MG63 (cell line): ENCODE data around the gene MPV17. TPM values are rescaled to one million over a fixed set of nuclear protein-coding genes. Genes with fewer than 3 reads are reported as not detected.
"Not testable (repeated sequence)": the region's sequence is repeated elsewhere in the genome, so short reads cannot be mapped to it uniquely, and the experiment has no call there.

ENCODE experiments used
- DNase-seq: peaks from one replicate; pipeline ENCODE4 v3.0.0-alpha.2; 2020
- H3K27me3 ChIP-seq: fragments of 250-450 bp; sonication (Bioruptor Pico); 2 replicates; pipeline ENCODE4 v1.5.1; 2020; ENCODE audit warnings: mild to moderate bottlenecking, moderate library complexity
- H3K36me3 ChIP-seq: fragments of 250-450 bp; sonication (Bioruptor Pico); 2 replicates; pipeline ENCODE4 v1.5.1; 2020; ENCODE audit warnings: mild to moderate bottlenecking, moderate library complexity
- H3K4me3 ChIP-seq: fragments of 250-450 bp; sonication (Bioruptor Pico); 2 replicates; pipeline ENCODE4 v1.5.1; 2020; ENCODE audit warnings: mild to moderate bottlenecking, moderate library complexity
- H3K9me3 ChIP-seq: fragments of 250-450 bp; sonication (Bioruptor Pico); 2 replicates; pipeline ENCODE4 v1.5.1; 2020; ENCODE audit warnings: mild to moderate bottlenecking, moderate library complexity
- total RNA-seq: library from RNA; depleted of rRNA; stranded (reverse); fragments of >200 nt; shearing (Covaris generic); gene quantifications from 2 replicates; pipeline ENCODE4 v1.2.3, GENCODE V29; 2014; ENCODE audit warnings: low replicate concordance

MPV17 gene
- total RNA-seq, 1 experiment from 2014 or later, result 66.5 TPM

DNA sequence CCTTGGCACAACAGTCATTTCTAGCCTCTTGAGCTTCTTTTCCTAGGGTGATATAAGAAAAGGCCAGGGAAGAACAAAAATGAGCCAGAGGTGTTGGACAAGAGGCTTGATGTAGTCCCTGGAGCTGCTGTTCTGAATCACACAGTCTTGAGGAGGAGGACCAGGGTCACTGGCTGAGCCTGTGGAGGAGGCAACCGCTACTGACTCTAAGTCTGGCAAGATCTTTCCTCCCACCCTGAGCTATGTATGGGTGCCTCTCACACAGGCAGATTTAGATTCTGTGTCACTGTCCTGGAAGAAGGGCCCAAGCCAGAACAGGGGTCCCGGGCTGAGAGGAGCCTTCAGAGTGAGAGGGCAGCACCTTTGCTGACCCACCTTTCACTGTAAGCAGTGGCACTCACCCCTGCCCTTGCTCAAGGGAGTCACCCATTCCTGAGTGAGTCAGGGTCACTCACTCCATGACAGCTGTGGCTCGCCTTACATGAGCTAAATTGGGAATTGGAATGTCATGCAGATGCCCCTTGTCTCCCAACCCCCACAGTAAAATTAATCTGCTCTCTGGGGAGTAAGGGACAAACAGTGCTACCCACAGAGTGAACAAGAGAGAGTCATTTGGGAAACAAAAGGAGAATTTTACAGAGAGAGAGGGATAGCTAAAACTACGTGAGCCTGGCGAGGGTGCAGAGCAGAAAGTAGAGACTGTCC is 40.9 kb downstream of the MPV17 start, which contains the start of gene TRIM54:
TSS of gene TRIM54 (plus strand) at position 575 of the 705 bp plus-strand sequence. CDS start 303 bp downstream, outside the sequence.
- Histone ChIP-seq H3K9me3 (no peaks in the 10 kb centered on the region), H3K4me3 (no peak within 1 kb of the TSS), H3K27me3 (no peaks in the 10 kb centered on the region), H3K36me3 (no peaks in the 10 kb centered on the region)
- no peak for DNase-seq

DNA sequence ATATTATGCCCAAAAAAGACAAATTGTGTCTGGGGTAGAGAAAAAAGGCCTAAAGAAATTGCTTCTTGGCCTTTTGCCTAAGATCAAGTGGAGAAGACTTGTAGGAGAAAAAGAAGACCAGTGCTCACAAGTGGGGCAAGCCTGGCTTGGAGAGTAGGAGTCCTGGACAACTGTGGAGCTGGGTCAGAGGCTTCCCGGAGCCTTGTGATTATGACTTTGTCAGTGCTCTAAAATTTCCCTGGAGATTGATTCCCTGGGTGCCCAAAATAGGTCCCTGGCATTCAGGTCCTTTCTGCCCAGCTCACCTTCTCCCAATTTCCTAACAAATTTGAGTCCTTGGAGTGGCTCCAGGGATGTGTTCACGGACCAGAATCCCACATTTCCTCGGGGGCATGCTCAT is 41.5 kb downstream of the MPV17 start:
- no peaks in the 10 kb centered on the region for H3K9me3 ChIP-seq
- DNase-seq, result no peak
- H3K36me3 ChIP-seq, result no peaks in the 10 kb centered on the region
- H3K27me3 ChIP-seq, result no peaks in the 10 kb centered on the region
- H3K4me3 ChIP-seq, result no peak overlapping the region

DNA sequence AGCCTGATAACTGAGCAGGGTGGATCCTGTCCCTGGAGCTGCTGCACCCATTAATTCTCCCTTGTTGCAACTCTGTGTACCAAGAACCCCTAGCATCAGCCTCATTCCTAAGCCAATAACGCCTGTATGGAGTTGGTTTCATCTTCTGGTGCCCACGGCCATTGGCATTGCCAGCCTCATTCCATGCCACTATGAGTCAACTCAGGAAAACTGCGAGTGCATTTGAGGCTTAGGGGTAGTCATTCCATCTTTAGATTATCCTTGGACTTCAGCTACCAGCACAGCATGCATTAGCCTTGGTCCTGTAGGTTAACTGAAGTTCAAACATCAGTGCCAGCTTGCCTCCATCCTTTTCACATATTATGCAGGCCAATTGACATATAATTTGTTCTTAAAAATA is 42.1 kb downstream of the MPV17 start:
- H3K9me3 ChIP-seq, result no peaks in the 10 kb centered on the region
- no peaks in the 10 kb centered on the region for H3K36me3 ChIP-seq
- H3K27me3 ChIP-seq, result no peaks in the 10 kb centered on the region
- DNase-seq, result peak; percentile 61
- H3K4me3 ChIP-seq, result no peak overlapping the region

DNA sequence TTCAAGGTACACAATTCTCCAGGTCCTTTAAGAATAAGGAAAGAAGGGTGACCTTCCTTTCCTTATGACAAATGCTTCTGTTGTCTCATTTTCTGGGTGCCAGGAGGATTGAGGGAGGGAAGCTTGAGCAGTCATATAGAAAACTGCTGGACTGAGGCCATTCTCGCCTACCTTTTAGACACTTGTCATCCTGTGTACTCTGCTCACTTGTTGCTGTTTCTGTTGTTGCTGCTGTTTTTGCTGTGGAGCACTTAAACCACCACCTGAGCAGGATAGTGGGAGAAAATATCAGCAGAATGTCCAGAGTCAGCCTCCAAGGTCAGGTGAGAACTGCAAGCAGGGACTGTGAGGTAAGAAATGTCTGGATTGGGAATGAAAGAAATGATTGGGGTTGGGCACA is 44.9 kb downstream of the MPV17 start:
- Histone ChIP-seq H3K27me3 (no peaks in the 10 kb centered on the region), H3K9me3 (no peaks in the 10 kb centered on the region), H3K36me3 (no peaks in the 10 kb centered on the region), H3K4me3 (no peak overlapping the region)
- DNase-seq, result no peak

DNA sequence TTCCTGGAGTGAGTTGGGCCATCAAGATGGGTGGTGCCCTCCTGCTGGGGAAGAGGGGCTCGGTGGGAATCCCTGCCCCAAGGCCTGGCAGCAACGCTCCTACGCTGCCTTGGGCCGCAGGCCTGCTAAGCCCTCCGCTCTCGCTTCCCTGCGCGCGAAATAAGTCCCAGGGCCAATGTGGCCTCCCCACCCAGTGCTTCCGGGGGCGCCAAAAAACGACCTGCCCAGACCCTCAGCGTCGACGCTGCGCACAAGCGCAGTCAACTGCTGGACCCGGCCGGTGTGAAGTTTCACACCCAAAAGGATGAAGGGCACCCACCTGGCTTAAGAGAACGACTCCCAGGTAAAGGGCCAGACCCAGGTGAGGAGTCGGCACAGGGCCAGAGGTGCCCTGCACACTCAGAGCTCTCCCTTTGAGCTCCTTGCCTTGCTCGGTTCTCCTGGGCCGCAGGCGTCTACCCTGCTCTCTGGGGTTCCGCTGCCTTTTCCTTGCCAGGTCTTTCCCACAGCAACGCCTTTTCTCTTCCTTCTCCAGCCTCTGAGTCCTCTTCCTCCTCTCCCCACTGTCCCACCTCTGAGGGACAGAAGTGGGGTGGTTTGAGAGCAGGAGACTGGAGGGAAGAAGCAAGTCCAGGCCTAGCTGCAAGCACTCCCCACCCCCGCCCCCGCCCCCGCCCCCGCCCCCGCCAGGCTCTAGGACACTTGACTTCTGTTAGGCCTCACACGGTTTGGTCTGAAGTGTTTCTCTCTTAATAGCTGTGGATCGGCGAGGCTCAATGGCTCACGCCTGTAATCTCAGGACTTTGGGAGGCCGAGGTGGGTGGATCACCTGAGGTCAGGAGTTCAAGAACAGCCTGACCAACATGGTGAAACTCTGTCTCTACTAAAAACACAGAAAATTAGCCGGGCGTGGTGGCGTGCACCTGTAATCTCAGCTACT is 47.4 kb downstream of the MPV17 start, which contains the start of gene DNAJC5G:
TSS of gene DNAJC5G (plus strand) at position 223 of the 940 bp plus-strand sequence. CDS start 1,296 bp downstream, outside the sequence.
- Histone ChIP-seq H3K36me3 (no peaks in the 10 kb centered on the region), H3K4me3 (no peak within 1 kb of the TSS), H3K27me3 (no peaks in the 10 kb centered on the region), H3K9me3 (no peaks in the 10 kb centered on the region)
- DNase-seq, result no peak

DNA sequence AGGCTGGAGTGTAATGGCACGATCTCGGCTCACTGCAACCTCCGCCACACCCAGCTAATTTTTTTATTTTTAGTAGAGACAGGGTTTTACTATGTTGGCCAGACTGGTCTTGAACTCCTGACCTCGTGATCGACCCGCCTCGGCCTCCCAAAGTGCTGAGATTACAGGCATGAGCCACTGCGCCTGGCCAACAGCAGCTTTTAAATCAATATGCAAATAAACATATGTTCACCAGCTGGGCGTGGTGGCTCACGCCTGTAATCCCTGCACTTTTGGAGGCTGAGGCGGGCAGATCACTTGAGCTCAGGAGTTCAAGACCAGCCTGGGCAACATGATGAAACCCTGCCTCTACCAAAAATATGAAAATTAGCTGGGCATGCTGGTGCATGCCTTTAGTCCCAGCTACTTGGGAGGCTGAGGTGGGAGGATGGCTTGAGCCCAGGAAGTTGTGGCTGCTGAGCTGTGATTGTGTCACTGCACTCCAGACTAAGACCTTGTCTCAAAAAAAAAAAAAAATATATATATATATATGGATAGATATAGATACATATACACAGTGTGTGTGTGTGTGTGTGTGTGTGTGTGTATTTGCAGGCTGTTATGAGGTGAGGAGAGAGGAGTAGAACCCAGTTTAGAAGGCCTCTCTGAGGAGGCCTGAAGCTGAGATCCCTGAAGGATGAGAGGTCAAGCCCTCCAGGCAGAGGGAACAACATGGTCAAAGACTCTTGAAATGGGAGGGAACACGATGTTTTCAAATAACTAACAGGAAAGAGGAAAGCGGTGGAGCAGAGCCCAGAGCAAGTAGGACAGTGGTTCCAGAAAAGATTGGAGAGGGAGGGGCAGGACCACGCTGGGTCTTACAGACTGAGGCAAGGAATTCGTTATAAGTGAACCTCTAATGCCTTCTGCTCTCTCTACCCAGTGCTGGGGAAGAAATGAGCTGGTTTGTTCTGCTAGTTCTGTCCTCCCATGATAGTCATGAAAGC is 50.1 kb downstream of the MPV17 start:
- H3K4me3 ChIP-seq, DNase-seq, H3K9me3 ChIP-seq, H3K27me3 ChIP-seq, H3K36me3 ChIP-seq: not testable (repeated sequence)

DNA sequence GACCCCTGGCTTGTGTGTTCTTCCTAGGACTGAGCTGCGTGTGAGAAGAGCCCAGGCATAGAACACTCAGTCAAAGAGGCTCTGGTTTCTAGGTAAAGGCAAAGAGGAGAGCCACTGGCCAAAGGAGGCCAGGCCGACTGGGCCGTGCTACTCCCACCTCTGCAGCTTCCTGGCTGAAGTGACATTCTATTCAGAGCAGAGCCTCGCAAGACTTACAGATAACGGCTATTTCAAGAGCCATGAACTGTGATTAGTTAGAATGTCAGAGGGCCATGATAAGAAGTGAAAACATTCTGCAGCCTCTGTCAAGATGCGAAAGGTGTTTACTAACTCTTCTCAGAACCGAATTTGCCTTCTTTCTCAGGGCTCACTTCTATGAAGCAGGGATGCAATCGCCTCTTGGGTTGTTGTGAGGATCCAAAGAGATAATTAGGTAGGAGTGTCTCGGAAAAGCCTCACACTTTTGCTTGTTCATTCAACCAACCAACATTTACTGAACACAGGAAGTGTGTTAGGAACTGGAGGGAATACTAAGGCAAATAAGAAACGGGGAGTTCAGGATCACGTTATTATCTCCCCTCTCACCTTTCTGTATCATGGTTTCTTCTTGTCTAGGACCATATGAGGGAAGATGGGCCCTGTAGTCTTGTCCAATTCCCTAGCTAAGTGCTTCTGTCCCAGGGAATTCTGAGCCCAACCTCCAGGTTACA is 51.1 kb downstream of the MPV17 start:
- no peak overlapping the region for H3K4me3 ChIP-seq
- no peak for DNase-seq
- no peaks in the 10 kb centered on the region for H3K36me3 ChIP-seq
- H3K27me3 ChIP-seq, result no peaks in the 10 kb centered on the region
- H3K9me3 ChIP-seq, result no peaks in the 10 kb centered on the region

DNA sequence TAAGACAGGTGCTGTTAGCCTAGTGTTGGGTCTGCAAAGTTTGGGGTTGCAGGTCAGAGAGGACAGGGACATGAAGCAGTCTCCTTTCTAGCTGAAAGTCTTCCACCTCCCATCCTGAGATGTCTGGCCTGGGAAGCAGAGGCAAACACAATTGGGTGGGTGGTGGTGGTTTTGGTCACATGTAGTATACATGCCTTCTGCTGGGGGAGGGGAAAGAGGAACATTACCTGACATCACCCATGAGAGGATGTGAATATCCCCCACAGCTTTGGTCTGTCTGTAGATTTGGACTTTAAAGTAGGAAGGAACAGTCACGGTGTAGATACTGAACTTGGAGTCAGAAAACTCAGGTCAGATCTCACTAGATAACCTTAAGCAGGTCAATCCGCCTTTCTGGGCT is 52.2 kb downstream of the MPV17 start:
- no peaks in the 10 kb centered on the region for H3K9me3 ChIP-seq
- no peak overlapping the region for H3K4me3 ChIP-seq
- H3K36me3 ChIP-seq, result no peaks in the 10 kb centered on the region
- no peak for DNase-seq
- H3K27me3 ChIP-seq, result peaks cover under 1% of the 10 kb centered on the region; the same call in 1 of the 2 replicates

DNA sequence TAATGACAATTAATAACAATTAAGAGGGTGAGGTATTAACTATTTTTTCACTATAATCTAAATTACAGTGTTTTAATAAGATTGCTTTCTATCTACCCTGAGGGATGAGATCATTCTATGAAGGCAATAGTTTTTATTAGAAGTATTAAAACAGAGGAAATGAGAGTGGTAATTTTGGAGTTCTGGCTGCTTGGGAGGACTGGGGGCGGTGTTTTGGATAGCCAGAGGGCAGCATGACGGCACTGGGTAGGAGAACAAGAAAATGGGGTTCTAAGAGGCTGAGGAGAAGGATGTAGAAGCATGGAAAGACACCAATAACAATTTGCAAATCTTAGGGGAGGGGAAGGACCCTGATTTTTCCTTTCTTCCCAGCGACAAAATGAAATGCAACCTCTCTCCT is 52.8 kb downstream of the MPV17 start:
- H3K9me3 ChIP-seq, result no peaks in the 10 kb centered on the region
- peaks cover 6% of the 10 kb centered on the region for H3K27me3 ChIP-seq
- no peak for DNase-seq

DNA sequence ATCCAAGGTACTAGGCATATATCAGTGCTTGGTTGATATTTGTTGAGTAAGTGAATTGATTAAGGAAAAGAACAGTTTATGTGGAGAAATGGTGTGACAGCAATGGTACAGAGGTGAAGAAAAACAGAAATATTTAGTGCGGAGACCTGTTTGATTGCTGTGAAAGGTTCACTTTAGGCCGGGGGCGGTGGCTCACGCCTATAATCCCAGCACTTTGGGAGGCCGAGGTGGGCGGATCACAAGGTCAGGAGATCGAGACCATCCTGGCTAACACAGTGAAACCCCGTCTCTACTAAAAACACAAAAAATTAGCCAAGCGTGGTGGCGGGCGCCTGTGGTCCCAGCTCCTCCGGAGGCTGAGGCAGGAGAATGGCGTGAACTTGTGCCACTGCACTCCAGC is 54.6 kb downstream of the MPV17 start:
- H3K9me3 ChIP-seq, H3K4me3 ChIP-seq, DNase-seq, H3K36me3 ChIP-seq: not testable (repeated sequence)
- H3K27me3 ChIP-seq, result peaks cover 24% of the 10 kb centered on the region

More for the DNA sequence above, 52.8 kb downstream of the MPV17 start:
- H3K36me3 ChIP-seq, result no peaks in the 10 kb centered on the region
- no peak overlapping the region for H3K4me3 ChIP-seq

DNA sequence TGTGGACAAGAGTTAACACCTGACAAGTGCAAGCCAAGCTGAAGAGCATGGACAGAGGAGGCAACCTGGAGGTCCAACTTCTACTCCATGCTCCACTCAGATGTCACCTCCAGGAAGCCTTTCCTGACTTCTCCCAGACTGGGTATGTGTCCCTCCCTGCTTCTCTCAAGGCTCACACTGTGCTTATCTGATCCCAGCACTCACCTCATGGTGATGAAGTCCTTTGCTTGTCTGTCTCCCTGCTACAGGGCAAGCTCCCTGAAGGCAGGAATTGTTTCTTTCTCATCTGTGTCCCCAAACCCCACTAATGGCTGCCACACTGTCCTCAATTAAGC is 57.4 kb downstream of the MPV17 start:
- no peak for DNase-seq
- Histone ChIP-seq H3K4me3 (no peak overlapping the region), H3K9me3 (no peaks in the 10 kb centered on the region), H3K27me3 (peaks cover 45% of the 10 kb centered on the region), H3K36me3 (no peaks in the 10 kb centered on the region)

DNA sequence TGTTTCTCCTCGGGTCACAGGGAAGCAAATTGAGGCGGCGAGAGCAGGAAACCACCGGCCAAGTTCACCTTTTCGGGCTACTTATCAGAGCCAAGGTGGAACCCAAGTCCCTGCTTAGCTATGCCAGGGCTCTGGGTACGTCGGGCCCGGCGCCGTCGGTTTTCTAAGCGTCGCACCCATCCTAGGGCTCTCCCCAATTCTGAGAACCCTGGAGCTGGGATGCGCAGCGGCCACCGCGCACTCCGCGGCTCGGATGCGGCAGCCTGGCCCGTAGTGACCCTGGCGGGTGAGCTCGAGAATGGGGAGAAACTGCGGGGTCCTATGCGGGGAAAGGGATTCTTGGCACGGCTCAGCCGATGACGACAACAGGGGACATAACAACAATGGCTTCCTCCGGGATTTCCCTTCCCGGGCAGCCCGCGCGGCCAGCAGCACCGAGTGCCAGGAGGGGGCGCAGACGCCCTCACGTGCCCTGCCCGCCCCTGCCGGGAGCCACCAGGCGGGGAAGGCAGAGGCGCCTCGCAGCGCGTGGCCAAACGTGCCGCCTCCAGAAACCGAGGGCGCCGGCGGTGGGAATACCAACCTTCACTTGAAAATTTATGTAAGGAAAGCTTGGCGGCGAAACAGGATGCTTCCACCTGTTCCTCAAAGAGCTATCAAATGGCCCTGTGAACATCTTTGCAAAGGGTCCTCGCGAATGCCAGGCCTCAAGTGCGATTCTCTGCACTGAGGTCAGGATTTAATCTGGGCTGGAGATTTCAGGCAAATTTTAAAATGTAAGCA is 58.0 kb downstream of the MPV17 start:
- no peaks in the 10 kb centered on the region for H3K9me3 ChIP-seq
- H3K27me3 ChIP-seq, result peaks cover 45% of the 10 kb centered on the region
- DNase-seq, result peak; percentile 58
- peak overlapping the region; percentile 17; the same call in 1 of the 2 replicates for H3K4me3 ChIP-seq
- no peaks in the 10 kb centered on the region for H3K36me3 ChIP-seq

DNA sequence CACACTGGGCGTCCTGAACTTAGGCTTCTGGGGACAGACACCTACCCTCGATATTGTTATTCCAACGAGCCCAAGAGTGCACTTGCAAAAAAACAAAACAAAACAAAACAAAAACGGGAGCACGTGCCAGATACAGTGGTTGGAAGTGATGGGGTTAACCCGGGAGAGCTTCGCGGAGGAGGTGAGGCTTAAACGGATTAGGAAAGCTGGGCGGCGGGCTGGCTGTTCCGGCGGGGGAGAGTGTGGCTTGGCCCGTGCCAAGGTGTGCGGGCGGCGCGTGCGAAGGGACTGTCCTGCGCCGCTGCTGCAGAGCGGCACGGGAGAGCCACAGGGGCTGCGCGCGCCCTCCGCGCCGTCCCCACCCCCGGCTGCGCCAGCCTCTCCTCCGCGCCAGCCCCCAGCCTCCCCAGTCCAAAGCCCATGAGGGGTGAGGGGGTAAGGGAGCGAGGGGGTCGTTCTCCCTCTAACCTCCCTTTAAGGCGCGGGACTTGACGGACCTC is 58.6 kb downstream of the MPV17 start:
- peaks cover 45% of the 10 kb centered on the region for H3K27me3 ChIP-seq
- no peak for DNase-seq
- no peaks in the 10 kb centered on the region for H3K36me3 ChIP-seq
- no peaks in the 10 kb centered on the region for H3K9me3 ChIP-seq
- H3K4me3 ChIP-seq, result peak overlapping the region; percentile 17; the same call in 1 of the 2 replicates

DNA sequence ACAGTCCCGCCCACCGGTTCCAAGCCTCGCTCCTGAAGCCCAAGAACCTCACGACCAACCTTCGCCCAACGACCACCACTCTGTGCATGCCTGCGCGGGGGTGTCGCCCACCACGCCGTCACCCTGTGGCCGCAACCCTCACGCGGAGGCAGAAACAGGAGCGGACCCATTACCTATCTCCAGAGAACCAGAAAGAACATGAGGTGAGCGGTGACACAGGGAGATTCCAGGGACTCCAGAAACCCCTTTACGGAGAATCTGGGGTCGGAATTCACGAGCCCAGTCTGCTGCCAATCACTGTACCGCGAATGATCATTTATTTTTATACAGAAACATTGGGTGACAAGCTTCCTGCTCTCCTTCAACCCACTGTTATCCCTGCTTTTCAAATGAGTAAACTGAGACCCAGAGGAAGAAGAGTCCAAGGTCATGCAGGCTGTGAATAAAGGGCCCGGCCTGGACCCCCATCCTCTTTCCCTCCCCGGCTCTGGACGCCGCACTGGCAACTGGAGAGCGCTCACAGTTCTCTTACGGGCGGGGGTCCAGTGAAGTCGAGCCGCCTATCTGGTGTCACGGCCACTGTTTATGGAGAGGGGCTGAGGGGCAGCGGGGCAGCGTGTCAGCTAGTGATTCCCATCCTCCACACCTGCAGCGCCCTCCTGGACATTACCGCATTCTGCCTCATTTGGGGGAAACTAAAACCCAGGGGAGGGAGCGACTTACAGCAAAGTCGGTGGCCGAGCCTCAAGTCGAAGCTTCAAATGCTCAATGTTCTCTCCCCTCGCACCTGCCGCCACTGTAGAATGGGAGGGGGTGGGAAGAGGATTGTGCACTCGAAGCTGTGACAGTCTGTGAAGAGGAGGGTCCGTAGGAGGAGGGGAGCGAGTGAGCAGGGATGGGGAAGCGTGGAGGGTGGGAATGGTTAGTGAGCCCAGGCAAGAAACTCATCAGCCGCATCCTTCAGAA is 59.3 kb downstream of the MPV17 start:
- Histone ChIP-seq H3K27me3 (peaks cover 45% of the 10 kb centered on the region), H3K36me3 (no peaks in the 10 kb centered on the region), H3K4me3 (peak overlapping the region; percentile 38; the same call in 1 of the 2 replicates), H3K9me3 (no peaks in the 10 kb centered on the region)
- DNase-seq, result no peak
